HepG2 (cell line): ENCODE measurements around the gene ACSS2. TPM values are rescaled to one million over a fixed set of nuclear protein-coding genes. Genes with fewer than 3 reads are reported as not detected.
A peak's percentile ranks its signal among the peaks of the same experiment; 100 is the strongest.

Source experiments
- ARID4A ChIP-seq: sonication (generic); formaldehyde crosslinking; IDR thresholded peaks from 2 replicates; pipeline ENCODE4 v1.5.0; 2020; ENCODE audit warnings: mild to moderate bottlenecking, missing genetic modification reagents, borderline replicate concordance
- ATF2 ChIP-seq: sonication (generic); formaldehyde crosslinking; IDR thresholded peaks from 2 replicates; pipeline ENCODE4 v1.4.0; 2020; ENCODE audit warnings: missing genetic modification reagents
- HNF1B ChIP-seq: sonication (generic); formaldehyde crosslinking; IDR thresholded peaks from 2 replicates; pipeline ENCODE4 v1.5.1; 2020; ENCODE audit warnings: mild to moderate bottlenecking, moderate library complexity, missing genetic modification reagents
- HNRNPK ChIP-seq: fragments of 200-400 bp; formaldehyde crosslinking; IDR thresholded peaks from 2 replicates; pipeline ENCODE4 v1.6.1; 2018; ENCODE audit warnings: low read length, low read depth, moderate library complexity, mild to moderate bottlenecking; ENCODE audit not compliant: poor library complexity, severe bottlenecking
- HNRNPUL1 ChIP-seq: fragments of 200-400 bp; formaldehyde crosslinking; IDR thresholded peaks from 2 replicates; pipeline ENCODE4 v1.6.1; 2017; ENCODE audit warnings: low read depth, mild to moderate bottlenecking, low read length, moderate library complexity
- KLF9 ChIP-seq: IDR thresholded peaks from 2 replicates; pipeline ENCODE4 v1.6.1; 2016; ENCODE audit warnings: low read depth
- NFRKB ChIP-seq: fragments of 450-650 bp; IDR thresholded peaks from 2 replicates; pipeline ENCODE4 v1.6.1; 2017
- NR2F2 ChIP-seq: IDR thresholded peaks from 2 replicates; pipeline ENCODE4 v1.6.1; 2012; ENCODE audit warnings: low read depth, inconsistent platforms, borderline replicate concordance
- PBX2 ChIP-seq: IDR thresholded peaks from 2 replicates; pipeline ENCODE4 v1.6.1; 2016; ENCODE audit warnings: control low read depth
- SIX1 ChIP-seq: sonication (generic); formaldehyde crosslinking; IDR thresholded peaks from 2 replicates; pipeline ENCODE4 v1.4.0; 2020; ENCODE audit warnings: missing genetic modification reagents, borderline replicate concordance
- TBX3 ChIP-seq: fragments of 450-650 bp; IDR thresholded peaks from 2 replicates; pipeline ENCODE4 v1.6.1; 2017; ENCODE audit warnings: antibody characterized with exemption, mild to moderate bottlenecking, inconsistent platforms, borderline replicate concordance
- ZBTB26 ChIP-seq: IDR thresholded peaks from 2 replicates; pipeline ENCODE4 v1.6.1; 2016; ENCODE audit warnings: missing compliant biosample characterization, missing genetic modification reagents, borderline replicate concordance
- ZFY ChIP-seq: sonication (generic); formaldehyde crosslinking; IDR thresholded peaks from 2 replicates; pipeline ENCODE4 v1.4.0; 2020; ENCODE audit warnings: missing genetic modification reagents
- ZNF138 ChIP-seq: sonication (generic); formaldehyde crosslinking; IDR thresholded peaks from 2 replicates; pipeline ENCODE4 v1.5.0; 2020; ENCODE audit warnings: mild to moderate bottlenecking, low read depth, missing genetic modification reagents
- ZNF18 ChIP-seq: sonication (generic); formaldehyde crosslinking; IDR thresholded peaks from 2 replicates; pipeline ENCODE4 v1.8.0; 2022; ENCODE audit warnings: mild to moderate bottlenecking, missing genetic modification reagents; ENCODE audit not compliant: insufficient replicate concordance
- ZNF3 ChIP-seq: IDR thresholded peaks from 2 replicates; pipeline ENCODE4 v1.7.0; 2017; ENCODE audit warnings: inconsistent platforms
- ZNF878 ChIP-seq: sonication (generic); formaldehyde crosslinking; IDR thresholded peaks from 2 replicates; pipeline ENCODE4 v1.8.1; 2023; ENCODE audit warnings: mild to moderate bottlenecking, missing genetic modification reagents, moderate library complexity
- polyA plus RNA-seq, 8 experiments: library from polyadenylated mRNA; depleted of rRNA in 3 of 8; stranded (reverse) in 7 of 8; unstranded in 1 of 8; fragments of >200 nt; fragmentation: Illumina TruSeq in 4 of 8; extraction: Trizol in 4 of 8; gene quantifications; 2 replicates each; pipeline versions ENCODE4 v1.2.1 to v1.2.3, GENCODE V29; 2011 to 2016; ENCODE audit warnings: low read depth in 4 of 8, missing spikeins in 1 of 8, mixed read lengths in 1 of 8; ENCODE audit not compliant: insufficient read depth in 1 of 8
- total RNA-seq, 5 experiments: library from RNA; depleted of rRNA; stranded (reverse); fragments of >200 nt; fragmentation: Illumina TruSeq; extraction: Trizol; gene quantifications; 2 replicates each; pipeline ENCODE4 v1.2.3, GENCODE V29; 2016; ENCODE audit warnings: low read depth in 1 of 5

ACSS2 gene
- total and polyA plus RNA-seq, 2 of the 13 experiments (the other 11 are each of a cell fraction or from before 2014, with no cell fraction given) = 72.8 to 89.7 TPM

GRCh38 chr20:34876406-34877282 lies at the start of gene ACSS2 (continued):
- TF ChIP-seq KLF9 = no peak
- TF ChIP-seq HNRNPK = peak; percentile 86
- TF ChIP-seq PBX2 = no peak
- TF ChIP-seq ATF2 = no peak
- TF ChIP-seq HNRNPUL1 = 0 out of 2 replicates have a peak, but pooled peaks have one; percentile 27
- no peak for TF ChIP-seq SIX1 (CRISPR knock-in tag)
- TF ChIP-seq ZFY = peak; percentile 94
- no peak for TF ChIP-seq ZNF3 (CRISPR knock-in tag)
- peak; percentile 72 for TF ChIP-seq ARID4A
- no peak for TF ChIP-seq TBX3
- peak; percentile 41 for TF ChIP-seq HNF1B (CRISPR knock-in tag)
- TF ChIP-seq ZNF18 = peak; percentile 84
- 0 out of 2 replicates have a peak, but pooled peaks have one; percentile 13 for TF ChIP-seq ZNF138 (CRISPR knock-in tag)
- no peak for TF ChIP-seq NFRKB
- no peak; the same call in 1 of the 2 replicates for TF ChIP-seq ZNF878 (CRISPR knock-in tag)
- TF ChIP-seq ZBTB26 (CRISPR knock-in tag) = no peak
- TF ChIP-seq NR2F2 = no peak
